Pancreas (tissue), 10 donors: ENCODE measurements around the gene LRRC23. TPM values are rescaled to one million over a fixed set of nuclear protein-coding genes. Genes with fewer than 3 reads are reported as not detected.
A peak's percentile ranks its signal among the peaks of the same experiment; 100 is the strongest.

Source experiments
- ATAC-seq, 4 donors: fragments of 200-7000 bp; cut with Tn5 transposase; one replicate each; pipeline versions ENCODE4 v1.8.0 to v1.9.1; 2020; ENCODE audit warnings: mild to moderate bottlenecking in 4 of 4, moderate library complexity in 4 of 4
- DNase-seq, 6 donors: peaks; one replicate each; pipeline ENCODE4 v3.0.0-alpha.2; 2020
- FAIRE-seq: peaks from 2 replicates; lab custom pipeline; 2012; peaks lifted over from hg19 to GRCh38; lab: Jason Lieb, UNC
- H3K27ac ChIP-seq, 4 donors: fragments of 200-600 bp; sonication (generic); 1 replicate in 3 of 4; 2 replicates in 1 of 4; pipeline versions ENCODE4 v1.5.0 to v1.8.0; 2020
- H3K27me3 ChIP-seq, 4 donors: fragments of 200-600 bp; one replicate each; pipeline ENCODE4 v1.8.0; 2021
- H3K36me3 ChIP-seq, 3 donors: fragments of 200-600 bp; sonication (generic) in 1 of 3; one replicate each; pipeline versions ENCODE4 v1.5.0 to v1.8.0; 2020 to 2021
- H3K4me1 ChIP-seq, 3 donors: fragments of 200-600 bp; one replicate each; pipeline ENCODE4 v1.8.0; 2021
- H3K4me3 ChIP-seq, 4 donors: fragments of 200-600 bp; sonication (generic) in 2 of 4; one replicate each; pipeline versions ENCODE4 v1.5.0 to v1.8.0; 2020 to 2021
- H3K9me3 ChIP-seq, 4 donors: fragments of 200-600 bp; one replicate each; pipeline ENCODE4 v1.8.0; 2021
- WGBS, 2 donors: extraction: QIAGEN DNeasy Blood & Tissue Kit; methylation state at CpG; one replicate each; pipeline ENCODE4 v1.1.7; 2013; 5-methylcytosine and 5-hydroxymethylcytosine counted together
- intact Hi-C, 3 donors: fragments of 100-400 bp; cut with DNase I; formaldehyde crosslinking; loops; one replicate each; pipeline versions ENCODE4 v1.11.1 to v1.14.2; 2022
- polyA plus RNA-seq, 2 donors: library from polyadenylated mRNA; stranded (reverse); fragments of 200-250 nt; gene quantifications; one replicate each; pipeline ENCODE4 v1.2.3, GENCODE V29; 2013
- total RNA-seq, 6 donors: library from RNA; stranded (reverse); fragmentation: NEBNext Ultra II Directional in 4 of 6; extraction: Animal tissue kit (Norgen Biotek cat#: 25700) in 4 of 6; gene quantifications; one replicate each; pipeline versions ENCODE4 v1.2.1 to v1.2.4, GENCODE V29; 2021 to 2023
- TF ChIP-seq, protein P1 (sequence below), 4 donors: fragments of 200-600 bp; sonication (generic) in 3 of 4; IDR thresholded peaks; one replicate each; pipeline versions ENCODE4 v1.5.0 to v1.8.0; 2021; ENCODE audit warnings: antibody characterized with exemption in 4 of 4
- donor health status: healthy with polysubstance abuse.
- donor health status: DM: no; HTN: no; CAD: no; lungs with moderate emphysema.
- donor health status: DM: no; HTN: no; CAD: no.
- donor health status: control.
- donor health status: control.
- donor health status: Bipolar disorder and iron deficiency.
- donor health status: DM: yes; HTN: yes; CAD: no.
- donor health status: DM: no; HTN: no; CAD: no.
- donor health status: DM: no; HTN: no; CAD: no.
- donor health status: DM: yes; HTN: yes; CAD: no.

LRRC23 gene
- total and polyA plus RNA-seq, 8 donors = 1.7 to 13.0 (median 3.8) TPM

DNA sequence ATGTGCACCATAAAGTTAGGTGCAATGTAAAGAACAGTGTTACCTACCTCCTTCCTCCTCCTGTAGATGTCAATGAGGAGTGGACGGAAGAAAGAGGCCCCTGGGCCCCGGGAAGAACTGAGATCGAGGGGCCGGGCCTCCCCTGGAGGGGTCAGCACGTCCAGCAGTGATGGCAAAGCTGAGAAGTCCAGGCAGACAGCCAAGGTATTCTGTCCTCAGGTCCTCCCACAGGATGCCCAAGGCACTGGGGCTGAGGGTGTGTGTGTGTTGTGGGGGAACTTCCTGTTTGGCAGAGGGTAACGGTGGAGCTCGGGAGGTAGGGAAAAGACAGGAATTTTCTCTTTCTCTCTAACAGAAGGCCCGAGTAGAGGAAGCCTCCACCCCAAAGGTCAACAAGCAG is 29.5 kb downstream of the LRRC23 start:
- intact Hi-C loops = no loop called here
- Histone ChIP-seq H3K36me3 (peaks cover 0 to 8% (median 0%) of the 10 kb centered on the region in 3 donors), H3K27ac (peak overlapping the region in 2 of 4 donors; percentile 0 to 23), H3K27me3 (no peaks in the 10 kb centered on the region), H3K4me1 (peaks cover 13 to 29% (median 19%) of the 10 kb centered on the region in 3 donors), H3K4me3 (no peak overlapping the region), H3K9me3 (no peaks in the 10 kb centered on the region)
- WGBS, 2 donors = 52 to 57% methylated on average over 7 to 8 of the region's 8 CpGs
- DNase-seq = peak in 2 of 6 donors; percentile 38 to 46
- TF ChIP-seq, protein P1, sequence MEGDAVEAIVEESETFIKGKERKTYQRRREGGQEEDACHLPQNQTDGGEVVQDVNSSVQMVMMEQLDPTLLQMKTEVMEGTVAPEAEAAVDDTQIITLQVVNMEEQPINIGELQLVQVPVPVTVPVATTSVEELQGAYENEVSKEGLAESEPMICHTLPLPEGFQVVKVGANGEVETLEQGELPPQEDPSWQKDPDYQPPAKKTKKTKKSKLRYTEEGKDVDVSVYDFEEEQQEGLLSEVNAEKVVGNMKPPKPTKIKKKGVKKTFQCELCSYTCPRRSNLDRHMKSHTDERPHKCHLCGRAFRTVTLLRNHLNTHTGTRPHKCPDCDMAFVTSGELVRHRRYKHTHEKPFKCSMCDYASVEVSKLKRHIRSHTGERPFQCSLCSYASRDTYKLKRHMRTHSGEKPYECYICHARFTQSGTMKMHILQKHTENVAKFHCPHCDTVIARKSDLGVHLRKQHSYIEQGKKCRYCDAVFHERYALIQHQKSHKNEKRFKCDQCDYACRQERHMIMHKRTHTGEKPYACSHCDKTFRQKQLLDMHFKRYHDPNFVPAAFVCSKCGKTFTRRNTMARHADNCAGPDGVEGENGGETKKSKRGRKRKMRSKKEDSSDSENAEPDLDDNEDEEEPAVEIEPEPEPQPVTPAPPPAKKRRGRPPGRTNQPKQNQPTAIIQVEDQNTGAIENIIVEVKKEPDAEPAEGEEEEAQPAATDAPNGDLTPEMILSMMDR (IDR thresholded peaks at IDR 0.05) = no peak
- FAIRE-seq = no peak
- ATAC-seq = no peak

- Histone ChIP-seq H3K9me3 (no peaks in the 10 kb centered on the region), H3K4me3 (no peak overlapping the region), H3K27me3 (no peaks in the 10 kb centered on the region), H3K27ac (no peak overlapping the region), H3K36me3 (peaks cover 0 to 8% (median 0%) of the 10 kb centered on the region in 3 donors), H3K4me1 (peaks cover 4 to 19% (median 10%) of the 10 kb centered on the region in 3 donors)
- intact Hi-C loops = no loop called here
- no peak for ATAC-seq
- FAIRE-seq = no peak
- WGBS, 2 donors = 76 to 83% methylated on average over 13 to 14 of the region's 14 CpGs
- TF ChIP-seq, protein P1 (IDR thresholded peaks at IDR 0.05) = no peak
- peak in 2 of 6 donors; percentile 52 to 75 for DNase-seq
Observed at GRCh38 chr12:6935371-6936193, 31.0 kb downstream of the LRRC23 start.

DNA sequence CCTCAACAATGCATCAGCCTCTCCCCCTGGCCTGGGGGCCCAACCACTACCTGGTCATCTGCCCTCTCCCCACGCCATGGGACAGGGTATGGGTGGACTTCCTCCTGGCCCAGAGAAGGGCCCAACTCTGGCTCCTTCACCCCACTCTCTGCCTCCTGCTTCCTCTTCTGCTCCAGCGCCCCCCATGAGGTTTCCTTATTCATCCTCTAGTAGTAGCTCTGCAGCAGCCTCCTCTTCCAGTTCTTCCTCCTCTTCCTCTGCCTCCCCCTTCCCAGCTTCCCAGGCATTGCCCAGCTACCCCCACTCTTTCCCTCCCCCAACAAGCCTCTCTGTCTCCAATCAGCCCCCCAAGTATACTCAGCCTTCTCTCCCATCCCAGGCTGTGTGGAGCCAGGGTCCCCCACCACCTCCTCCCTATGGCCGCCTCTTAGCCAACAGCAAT is 31.6 kb downstream of the LRRC23 start:
- H3K4me1 ChIP-seq = peaks cover 4 to 15% (median 6%) of the 10 kb centered on the region in 3 donors
- H3K4me3 ChIP-seq = no peak overlapping the region
- intact Hi-C loops = no loop called here
- no peak for DNase-seq
- ATAC-seq = no peak
- TF ChIP-seq, protein P1 (IDR thresholded peaks at IDR 0.05) = no peak
- WGBS, 2 donors = 89 to 100% methylated on average over 3 of the region's 3 CpGs
- no peak overlapping the region for H3K27ac ChIP-seq
- no peaks in the 10 kb centered on the region for H3K27me3 ChIP-seq
- peaks cover 0 to 9% (median 0%) of the 10 kb centered on the region in 3 donors for H3K36me3 ChIP-seq
- no peak for FAIRE-seq
- H3K9me3 ChIP-seq = no peaks in the 10 kb centered on the region

DNA sequence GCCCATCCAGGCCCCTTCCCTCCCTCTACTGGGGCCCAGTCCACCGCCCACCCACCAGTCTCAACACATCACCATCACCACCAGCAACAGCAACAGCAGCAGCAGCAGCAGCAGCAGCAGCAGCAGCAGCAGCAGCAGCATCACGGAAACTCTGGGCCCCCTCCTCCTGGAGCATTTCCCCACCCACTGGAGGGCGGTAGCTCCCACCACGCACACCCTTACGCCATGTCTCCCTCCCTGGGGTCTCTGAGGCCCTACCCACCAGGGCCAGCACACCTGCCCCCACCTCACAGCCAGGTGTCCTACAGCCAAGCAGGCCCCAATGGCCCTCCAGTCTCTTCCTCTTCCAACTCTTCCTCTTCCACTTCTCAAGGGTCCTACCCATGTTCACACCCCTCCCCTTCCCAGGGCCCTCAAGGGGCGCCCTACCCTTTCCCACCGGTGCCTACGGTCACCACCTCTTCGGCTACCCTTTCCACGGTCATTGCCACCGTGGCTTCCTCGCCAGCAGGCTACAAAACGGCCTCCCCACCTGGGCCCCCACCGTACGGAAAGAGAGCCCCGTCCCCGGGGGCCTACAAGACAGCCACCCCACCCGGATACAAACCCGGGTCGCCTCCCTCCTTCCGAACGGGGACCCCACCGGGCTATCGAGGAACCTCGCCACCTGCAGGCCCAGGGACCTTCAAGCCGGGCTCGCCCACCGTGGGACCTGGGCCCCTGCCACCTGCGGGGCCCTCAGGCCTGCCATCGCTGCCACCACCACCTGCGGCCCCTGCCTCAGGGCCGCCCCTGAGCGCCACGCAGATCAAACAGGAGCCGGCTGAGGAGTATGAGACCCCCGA is 32.2 kb downstream of the LRRC23 start:
- Histone ChIP-seq H3K4me3 (peak overlapping the region; percentile 43 to 65 (median 55)), H3K4me1 (peaks cover 4 to 11% (median 5%) of the 10 kb centered on the region in 3 donors), H3K9me3 (no peaks in the 10 kb centered on the region), H3K27me3 (no peaks in the 10 kb centered on the region), H3K36me3 (peaks cover 0 to 12% (median 0%) of the 10 kb centered on the region in 3 donors), H3K27ac (peak overlapping the region; percentile 91 to 93 (median 92))
- TF ChIP-seq, protein P1 (IDR thresholded peaks at IDR 0.05) = no peak
- WGBS, 2 donors = 22% methylated on average over 34 to 36 of the region's 36 CpGs
- intact Hi-C loops = no loop called here
- FAIRE-seq (no peak), DNase-seq (peak in 4 of 6 donors; percentile 58 to 89 (median 76)), ATAC-seq (peak; percentile 13 to 29 (median 20))
